Muscle of leg (tissue), 11 donors: Measurements from ENCODE around the gene UQCC2. TPM values are rescaled to one million over a fixed set of nuclear protein-coding genes. Genes with fewer than 3 reads are reported as not detected.

Experiments
- DNase-seq: peaks from one replicate; pipeline ENCODE4 v3.0.0; 2013
- H3K27ac ChIP-seq: one replicate; pipeline ENCODE4 v1.5.1; 2013; ENCODE audit warnings: mild to moderate bottlenecking, low read length, control low read depth
- H3K27me3 ChIP-seq: one replicate; pipeline ENCODE4 v1.6.1; 2013; ENCODE audit warnings: low read length; ENCODE audit not compliant: control insufficient read depth, insufficient read depth
- H3K36me3 ChIP-seq: one replicate; pipeline ENCODE4 v1.6.1; 2013; ENCODE audit warnings: low read length; ENCODE audit not compliant: control insufficient read depth, insufficient read depth
- H3K4me1 ChIP-seq: one replicate; pipeline ENCODE4 v1.6.1; 2013; ENCODE audit warnings: low read length; ENCODE audit not compliant: control insufficient read depth, insufficient read depth
- H3K4me3 ChIP-seq: one replicate; pipeline ENCODE4 v1.5.1; 2013; ENCODE audit warnings: low read length, control low read depth
- H3K9me3 ChIP-seq: replicated peaks from 2 replicates; pipeline ENCODE4 v1.6.1; 2013; ENCODE audit warnings: low read depth, low read length; ENCODE audit not compliant: control insufficient read depth
- WGBS: methylation state at CpG from one replicate; pipeline ENCODE4 v1.1.5; 2013; ENCODE audit warnings: missing lambda C conversion rate; ENCODE audit not compliant: insufficient coverage; 5-methylcytosine and 5-hydroxymethylcytosine counted together
- polyA plus RNA-seq, 8 donors: library from polyadenylated mRNA; unstranded; fragments of 120-200 nt; gene quantifications; one replicate each; pipeline versions ENCODE4 v1.2.1 to v1.2.3, GENCODE V29; 2013; ENCODE audit warnings: inconsistent platforms in 1 of 8, low replicate concordance in 1 of 8; ENCODE audit not compliant: insufficient read length in 8 of 8, insufficient read depth in 1 of 8
- total RNA-seq: library from RNA; stranded (reverse); fragments of 120-200 nt; gene quantifications from one replicate; pipeline ENCODE4 v1.2.4, GENCODE V29; 2013

The UQCC2 gene
- total and polyA plus RNA-seq, 9 donors, result 60.6 to 99.9 (median 74.8) TPM

GRCh38 chr6:33686225-33686924, 25.1 kb downstream of the UQCC2 start:
- H3K9me3 ChIP-seq, result no peaks in the 10 kb centered on the region
- H3K4me3 ChIP-seq, result no peak overlapping the region
- WGBS, result 50% methylated on average over 6 of the region's 6 CpGs
- peaks cover 26% of the 10 kb centered on the region for H3K36me3 ChIP-seq
- no peak overlapping the region for H3K27ac ChIP-seq
- H3K4me1 ChIP-seq, result peaks cover 12% of the 10 kb centered on the region
- no peak for DNase-seq
- no peaks in the 10 kb centered on the region for H3K27me3 ChIP-seq

- no peaks in the 10 kb centered on the region for H3K27me3 ChIP-seq
- WGBS, result 85% methylated on average over 34 of the region's 38 CpGs
- H3K36me3 ChIP-seq, result peaks cover 22% of the 10 kb centered on the region
Measured at GRCh38 chr6:33685411-33686224, 25.9 kb downstream of the UQCC2 start.

GRCh38 chr6:33684983-33685382, 26.5 kb downstream of the UQCC2 start:
- H3K4me1 ChIP-seq, result no peaks in the 10 kb centered on the region

More at GRCh38 chr6:33685411-33686224, 25.9 kb downstream of the UQCC2 start:
- no peak overlapping the region for H3K27ac ChIP-seq
- DNase-seq, result no peak
- H3K9me3 ChIP-seq, result no peaks in the 10 kb centered on the region
- peaks cover 5% of the 10 kb centered on the region for H3K4me1 ChIP-seq
- no peak overlapping the region for H3K4me3 ChIP-seq

GRCh38 chr6:33684428-33684896, 27.0 kb downstream of the UQCC2 start:
- Histone ChIP-seq H3K27ac (no peak overlapping the region), H3K9me3 (no peaks in the 10 kb centered on the region), H3K4me1 (no peaks in the 10 kb centered on the region), H3K27me3 (no peaks in the 10 kb centered on the region), H3K36me3 (peaks cover 20% of the 10 kb centered on the region), H3K4me3 (no peak overlapping the region)
- no peak for DNase-seq
- 90% methylated on average over 15 of the region's 16 CpGs for WGBS

More at GRCh38 chr6:33684983-33685382, 26.5 kb downstream of the UQCC2 start:
- Histone ChIP-seq H3K27ac (no peak overlapping the region), H3K9me3 (no peaks in the 10 kb centered on the region), H3K27me3 (no peaks in the 10 kb centered on the region), H3K4me3 (no peak overlapping the region), H3K36me3 (peaks cover 22% of the 10 kb centered on the region)
- no peak for DNase-seq
- 87% methylated on average over 6 of the region's 7 CpGs for WGBS

- no peak overlapping the region for H3K4me3 ChIP-seq
- no peak for DNase-seq
- no peaks in the 10 kb centered on the region for H3K4me1 ChIP-seq
- H3K9me3 ChIP-seq, result no peaks in the 10 kb centered on the region
- WGBS, result 77% methylated on average over 19 of the region's 19 CpGs
- no peak overlapping the region for H3K27ac ChIP-seq
- H3K36me3 ChIP-seq, result peaks cover 20% of the 10 kb centered on the region
- H3K27me3 ChIP-seq, result no peaks in the 10 kb centered on the region
Measured at GRCh38 chr6:33683576-33684427, 27.7 kb downstream of the UQCC2 start.

GRCh38 chr6:33683051-33683571, 28.4 kb downstream of the UQCC2 start:
- Histone ChIP-seq H3K27ac (no peak overlapping the region), H3K36me3 (peaks cover 22% of the 10 kb centered on the region), H3K4me1 (no peaks in the 10 kb centered on the region), H3K27me3 (no peaks in the 10 kb centered on the region), H3K9me3 (no peaks in the 10 kb centered on the region), H3K4me3 (no peak overlapping the region)
- 76% methylated on average over 11 of the region's 15 CpGs for WGBS
- DNase-seq, result no peak

GRCh38 chr6:33682341-33682740, 29.2 kb downstream of the UQCC2 start:
- Histone ChIP-seq H3K27ac (no peak overlapping the region), H3K4me3 (no peak overlapping the region), H3K4me1 (peaks cover 5% of the 10 kb centered on the region), H3K9me3 (no peaks in the 10 kb centered on the region), H3K27me3 (no peaks in the 10 kb centered on the region), H3K36me3 (peaks cover 26% of the 10 kb centered on the region)
- DNase-seq, result no peak
- 88% methylated on average over 13 of the region's 13 CpGs for WGBS

- no peaks in the 10 kb centered on the region for H3K9me3 ChIP-seq
- WGBS, result 90% methylated on average over 16 of the region's 20 CpGs
- H3K27me3 ChIP-seq, result no peaks in the 10 kb centered on the region
- no peak for DNase-seq
- H3K27ac ChIP-seq, result no peak overlapping the region
- H3K4me1 ChIP-seq, result peaks cover 12% of the 10 kb centered on the region
- H3K36me3 ChIP-seq, result peaks cover 22% of the 10 kb centered on the region
- no peak overlapping the region for H3K4me3 ChIP-seq
Measured at GRCh38 chr6:33679761-33680160, 31.7 kb downstream of the UQCC2 start.

GRCh38 chr6:33678932-33679490, 32.5 kb downstream of the UQCC2 start:
- H3K36me3 ChIP-seq, result peaks cover 22% of the 10 kb centered on the region
- 73% methylated on average over 12 of the region's 12 CpGs for WGBS

More at GRCh38 chr6:33678932-33679490, 32.5 kb downstream of the UQCC2 start:
- H3K27me3 ChIP-seq, result no peaks in the 10 kb centered on the region
- H3K27ac ChIP-seq, result no peak overlapping the region
- no peak overlapping the region for H3K4me3 ChIP-seq
- H3K4me1 ChIP-seq, result peaks cover 12% of the 10 kb centered on the region
- no peaks in the 10 kb centered on the region for H3K9me3 ChIP-seq
- no peak for DNase-seq
